Fibroblast of gingiva (primary cell): ENCODE results near the gene FAM170B.

Experiments used
- DNase-seq: peaks from one replicate; pipeline ENCODE4 v3.0.0-alpha.2; 2011; ENCODE audit warnings: low read depth

The FAM170B gene

GRCh38 chr10:49123981-49124950 is 9.6 kb downstream of the FAM170B start:
- no peak for DNase-seq

GRCh38 chr10:49120911-49121310 is 12.9 kb downstream of the FAM170B start:
- no peak for DNase-seq

GRCh38 chr10:49119746-49120145 is 14.1 kb downstream of the FAM170B start:
- DNase-seq: no peak

GRCh38 chr10:49118430-49119074 is 15.3 kb downstream of the FAM170B start:
- DNase-seq: no peak

- no peak for DNase-seq
These were observed 16.3 kb downstream of the FAM170B start for GRCh38 chr10:49117376-49118070.

GRCh38 chr10:49116509-49117375 is 17.1 kb downstream of the FAM170B start:
- DNase-seq: no peak

- no peak for DNase-seq
These were observed 17.9 kb downstream of the FAM170B start for GRCh38 chr10:49115796-49116508.

- peak; percentile 41 for DNase-seq
These were observed 18.6 kb downstream of the FAM170B start, which contains the start of gene VSTM4 for GRCh38 chr10:49115015-49115795. TSS of gene VSTM4 (minus strand) at chr10:49115522. CDS start at chr10:49115485, 37 bp downstream.

GRCh38 chr10:49114718-49115014 is 19.2 kb downstream of the FAM170B start:
- DNase-seq: no peak

- no peak for DNase-seq
These were observed 20.1 kb downstream of the FAM170B start for GRCh38 chr10:49113741-49114141.

GRCh38 chr10:49112851-49113250 is 21.0 kb downstream of the FAM170B start:
- no peak for DNase-seq

GRCh38 chr10:49112098-49112497 is 21.7 kb downstream of the FAM170B start:
- no peak for DNase-seq

- no peak for DNase-seq
These were observed 22.5 kb downstream of the FAM170B start for GRCh38 chr10:49111320-49111698.

GRCh38 chr10:49110684-49111319 is 23.0 kb downstream of the FAM170B start:
- DNase-seq: no peak

GRCh38 chr10:49109669-49110340 is 24.0 kb downstream of the FAM170B start:
- peak; percentile 80 for DNase-seq

GRCh38 chr10:49108656-49109055 is 25.2 kb downstream of the FAM170B start:
- DNase-seq: no peak

- no peak for DNase-seq
These were observed 25.9 kb downstream of the FAM170B start for GRCh38 chr10:49107887-49108267.

GRCh38 chr10:49107111-49107886 is 26.5 kb downstream of the FAM170B start:
- no peak for DNase-seq
